Skin of body (tissue), 2 donors: Measurements from ENCODE around the gene MYO10. TPM values are rescaled to one million over a fixed set of nuclear protein-coding genes. Genes with fewer than 3 reads are reported as not detected.
"Not testable (repeated sequence)": the region's sequence is repeated elsewhere in the genome, so short reads cannot be mapped to it uniquely, and the experiment has no call there.

Source experiments
- DNase-seq: peaks from one replicate; lab custom pipeline; 2025; lab: John Stamatoyannopoulos, UW
- total RNA-seq: library from RNA; depleted of rRNA; stranded (reverse); fragments of >200 nt; gene quantifications from one replicate; pipeline ENCODE4 v1.2.3, GENCODE V29; 2014

The MYO10 gene
- total RNA-seq, 1 donor from 2014 or later, result 40.1 TPM

DNA sequence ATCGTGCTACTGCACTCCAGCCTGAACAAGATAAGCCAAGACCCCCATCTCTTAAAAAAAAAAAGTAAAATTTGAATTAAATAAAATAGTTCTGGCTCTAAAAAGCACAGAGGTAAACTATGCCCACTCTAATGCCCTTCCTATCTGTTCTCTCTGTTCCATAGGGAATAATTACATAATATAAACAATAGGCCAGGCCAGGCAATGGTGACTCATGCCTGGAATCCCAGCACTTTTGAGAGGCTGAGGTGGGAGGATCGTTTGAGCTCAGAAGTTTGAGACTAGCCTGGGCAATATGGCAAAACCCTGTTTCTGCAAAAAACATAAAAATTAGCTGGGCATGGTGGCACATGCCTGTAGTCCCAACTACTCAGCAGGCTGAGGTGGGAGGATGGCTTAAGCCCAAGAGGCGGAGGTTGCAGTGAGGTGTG, 47.4 kb downstream of the MYO10 start:
- no peak for DNase-seq

DNA sequence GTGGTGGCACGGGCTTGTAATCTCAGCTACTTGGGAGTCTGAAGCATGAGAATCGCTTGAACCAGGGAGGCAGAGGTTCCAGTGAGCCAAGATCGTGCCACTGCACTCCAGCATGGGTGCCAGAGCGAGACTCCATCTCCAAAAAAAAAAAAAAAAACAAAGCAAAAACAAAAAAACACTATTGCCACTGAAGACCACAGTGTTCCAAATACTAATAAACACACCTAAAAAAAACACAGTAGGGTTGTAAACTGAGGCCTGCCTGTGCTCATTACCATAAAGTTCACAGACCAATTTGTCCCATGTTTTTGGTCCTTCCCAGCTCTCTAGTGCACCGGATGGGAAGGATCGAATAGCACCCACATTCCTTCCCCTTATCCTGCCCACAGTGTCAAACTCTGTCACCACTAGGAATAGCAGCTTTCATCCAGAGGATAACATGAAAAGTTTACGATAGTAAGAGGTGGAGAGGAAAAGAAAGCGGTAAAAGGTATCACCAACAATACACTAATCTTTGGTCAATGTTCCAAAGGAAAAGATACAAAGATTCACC, 49.2 kb downstream of the MYO10 start:
- DNase-seq, result no peak

DNA sequence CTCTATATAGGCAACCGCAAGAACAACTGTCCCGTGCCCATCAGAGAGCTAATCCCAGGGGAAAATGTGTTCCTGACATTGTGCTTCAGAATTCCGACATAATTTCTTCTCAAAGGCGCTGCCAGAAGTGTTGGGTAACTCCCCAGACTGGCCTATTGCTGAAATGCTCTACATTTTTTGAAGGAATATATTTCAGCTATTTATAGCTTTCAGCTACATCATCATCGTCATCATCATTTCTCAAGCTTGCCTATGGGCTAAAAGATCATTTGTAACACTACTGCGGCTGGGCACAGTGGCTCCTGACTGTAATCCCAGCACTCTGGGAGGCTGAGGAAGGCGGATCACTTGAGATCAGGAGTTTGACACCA, 49.7 kb downstream of the MYO10 start:
- peak; percentile 54 for DNase-seq

DNA sequence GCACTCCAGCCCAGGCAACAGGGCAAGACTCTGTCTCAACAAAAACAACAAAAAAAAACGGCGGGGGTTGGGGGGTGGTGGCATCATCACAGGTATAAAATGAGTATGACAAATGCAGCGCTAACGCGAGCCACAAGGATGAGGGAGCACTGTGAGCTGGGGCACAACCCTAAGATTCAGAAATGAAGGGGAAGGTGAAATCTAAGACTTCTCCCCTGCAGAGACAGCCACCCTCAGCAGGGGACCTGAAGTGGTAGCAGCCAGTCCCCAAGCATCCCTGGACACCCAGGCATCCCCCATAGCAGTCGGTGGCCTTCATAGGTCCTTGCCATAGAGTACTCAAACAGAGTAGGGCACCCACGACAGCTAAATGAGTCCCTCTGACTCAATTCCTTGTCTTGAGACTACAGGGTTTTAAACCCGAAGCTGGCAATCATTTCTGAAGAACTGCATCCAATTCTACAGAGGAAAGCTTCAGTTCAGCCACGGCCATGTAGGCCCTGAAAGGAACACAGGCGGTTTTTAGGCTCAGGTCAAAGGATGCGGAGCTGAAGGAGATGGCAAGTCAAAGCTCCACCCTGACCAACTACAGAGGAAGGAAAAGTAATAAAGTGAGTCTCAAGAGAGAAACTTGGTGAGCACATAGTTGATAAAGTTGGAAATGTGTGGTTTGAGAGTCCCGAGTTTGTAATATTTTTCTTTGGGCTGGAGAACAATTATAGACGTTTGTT, 50.3 kb downstream of the MYO10 start:
- no peak for DNase-seq

DNA sequence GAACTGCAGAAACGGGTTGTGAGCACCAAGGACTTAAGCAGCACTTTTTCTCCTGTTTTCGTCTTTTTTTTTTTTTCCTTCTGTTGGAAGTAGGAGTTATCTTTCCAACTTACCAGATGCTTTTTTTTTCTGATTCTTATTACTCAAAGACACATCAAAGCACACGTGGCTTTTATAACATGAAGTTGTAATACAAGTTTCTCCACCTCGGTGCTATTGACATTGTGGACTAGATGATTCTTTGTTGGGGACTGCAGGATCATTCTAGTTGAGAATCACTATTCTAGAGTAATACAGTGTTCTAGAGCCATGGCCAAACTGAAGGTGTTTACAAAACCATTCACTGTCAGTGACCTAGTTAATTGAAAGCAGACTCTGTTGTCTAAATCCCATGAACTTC, 51.5 kb downstream of the MYO10 start:
- DNase-seq, result no peak

DNA sequence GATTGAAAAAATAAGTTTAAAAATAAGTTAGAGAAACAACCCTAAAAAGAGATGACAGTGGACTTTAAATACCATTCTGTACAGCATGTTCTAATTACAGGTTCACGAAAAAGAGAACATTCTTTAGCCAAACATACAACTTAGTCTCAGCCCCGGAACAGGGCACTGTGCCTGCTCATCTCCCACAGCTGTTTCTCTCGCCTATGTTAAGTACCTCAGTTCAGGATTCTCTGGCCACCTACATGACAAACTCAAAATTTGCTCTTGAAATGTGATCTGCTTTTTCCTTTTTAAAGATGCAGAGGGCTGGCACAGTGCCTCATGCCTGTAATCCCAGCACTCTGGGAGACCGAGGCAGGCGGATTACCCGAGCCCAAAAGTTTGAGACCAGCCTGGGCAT, 52.3 kb downstream of the MYO10 start:
- no peak for DNase-seq

DNA sequence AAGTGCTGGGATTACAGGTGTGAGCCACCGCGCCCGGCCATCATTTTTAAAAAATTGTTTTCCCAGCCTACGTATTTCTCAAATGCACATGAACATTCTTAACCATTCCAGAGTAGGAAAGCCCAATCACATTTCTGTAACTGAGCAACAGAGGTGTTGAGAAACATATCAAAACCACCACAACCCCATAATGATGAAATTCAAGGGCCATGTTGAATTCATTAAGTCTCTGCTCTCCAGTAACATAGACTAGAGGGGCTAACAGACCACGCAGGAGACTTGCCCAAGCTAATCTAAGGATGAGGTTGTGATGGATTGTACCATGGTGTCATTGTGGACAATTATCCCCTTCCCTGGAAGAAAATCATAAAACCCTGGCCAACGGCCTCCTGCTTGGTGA, 52.9 kb downstream of the MYO10 start:
- no peak for DNase-seq

DNA sequence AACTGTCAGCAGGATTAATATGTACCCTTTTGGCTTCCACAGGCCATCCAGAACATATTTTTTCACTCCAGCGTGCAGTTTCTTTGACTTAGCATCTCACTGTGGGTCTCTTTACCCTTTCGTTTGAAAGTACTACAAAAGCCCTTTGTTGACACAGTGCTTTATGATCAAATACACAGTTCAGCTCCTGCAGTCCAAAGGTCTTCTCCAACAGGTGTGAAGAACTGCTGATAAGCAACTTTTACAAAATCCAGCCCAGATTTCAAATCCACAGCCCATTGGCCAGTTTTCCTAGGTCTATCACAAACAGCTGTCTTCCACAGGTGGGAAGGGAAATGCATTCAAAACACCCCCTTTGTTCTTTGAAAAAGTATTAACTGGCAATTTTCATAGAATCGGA, 54.8 kb downstream of the MYO10 start:
- DNase-seq, result no peak

DNA sequence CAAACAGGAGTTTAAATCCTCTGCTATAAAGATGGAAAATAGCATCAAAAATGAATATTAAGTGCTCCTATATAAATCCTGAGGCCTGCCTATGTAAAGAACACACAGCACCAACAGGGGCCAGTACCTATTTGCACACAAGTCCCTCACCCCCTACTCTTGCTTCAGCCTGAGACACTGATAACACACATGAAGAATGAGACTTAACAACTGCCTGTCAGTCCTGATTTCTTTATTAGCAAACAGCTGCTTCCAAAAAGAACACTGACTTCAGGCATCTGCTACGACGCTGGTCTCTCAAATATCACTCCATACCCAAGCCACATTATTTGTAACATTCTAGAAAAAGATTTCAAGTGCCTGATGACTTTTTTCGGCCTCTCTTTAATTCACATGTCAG, 55.5 kb downstream of the MYO10 start:
- no peak for DNase-seq

DNA sequence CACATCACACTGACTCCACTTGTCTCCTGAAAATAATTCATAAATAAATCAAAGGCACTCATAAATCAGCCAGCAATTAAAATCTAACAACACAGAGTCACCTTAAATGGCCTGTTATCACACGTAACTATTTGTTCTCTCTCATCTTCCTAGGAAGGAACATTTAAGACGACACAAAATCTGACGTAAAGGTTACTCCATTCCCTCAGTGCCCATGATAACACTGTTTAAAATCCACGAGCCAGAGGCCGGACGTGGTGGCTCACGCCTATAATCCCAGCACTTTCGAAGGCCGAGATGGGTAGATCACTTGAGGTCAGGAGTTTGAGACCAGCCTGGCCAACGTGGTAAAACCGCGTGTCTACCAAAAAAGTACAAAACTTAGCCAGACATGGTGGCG, 56.4 kb downstream of the MYO10 start:
- no peak for DNase-seq

DNA sequence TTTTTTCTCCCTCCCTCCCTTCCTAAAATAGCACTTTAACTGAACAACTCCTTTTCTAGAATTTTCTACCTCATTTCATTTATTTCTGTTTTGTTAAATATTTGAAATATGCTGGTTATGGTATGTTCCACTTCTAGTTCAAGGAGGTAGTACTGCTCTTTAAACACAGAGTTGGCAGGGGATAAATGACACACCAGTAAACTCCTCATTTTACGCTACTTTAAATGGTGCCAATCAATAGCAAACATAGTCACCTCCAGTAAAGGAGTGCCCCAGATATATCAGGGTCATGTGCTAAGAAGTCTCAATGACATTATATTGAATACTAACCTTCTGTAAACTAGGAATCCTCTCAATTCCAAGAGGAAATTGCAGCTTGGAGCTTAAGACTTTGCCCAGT, 56.9 kb downstream of the MYO10 start:
- no peak for DNase-seq

DNA sequence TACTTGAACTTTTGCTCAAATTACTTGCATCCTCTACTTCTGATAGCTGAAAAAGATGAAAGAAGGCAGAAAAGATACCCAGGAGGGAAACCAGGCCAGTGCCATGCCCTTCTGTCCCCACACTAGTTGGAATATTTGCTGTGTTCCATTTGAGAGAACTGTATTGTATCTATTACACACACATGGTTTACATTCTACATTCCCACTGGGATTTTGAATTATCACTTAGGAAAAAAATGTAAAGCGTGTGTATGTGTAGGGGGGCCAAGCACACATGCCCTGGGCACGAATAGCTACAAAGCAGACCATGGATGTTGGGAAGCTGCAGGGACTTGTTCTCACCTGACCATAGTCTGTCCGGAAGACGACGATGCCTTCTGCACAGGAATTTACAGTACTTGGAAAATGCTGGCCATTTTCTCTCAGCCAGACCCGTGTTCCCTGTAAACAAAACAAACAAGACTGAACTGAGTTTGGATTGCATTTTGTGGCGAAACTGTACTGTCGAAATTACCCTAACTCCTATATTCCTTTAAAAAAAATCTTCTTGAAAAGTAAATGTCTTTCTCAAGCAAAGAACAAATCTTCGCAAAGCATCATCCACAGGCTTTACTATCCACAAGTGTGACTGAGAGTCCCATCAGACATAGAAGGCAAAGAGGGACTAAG, 58.7 kb downstream of the MYO10 start:
- peak; percentile 79 for DNase-seq

DNA sequence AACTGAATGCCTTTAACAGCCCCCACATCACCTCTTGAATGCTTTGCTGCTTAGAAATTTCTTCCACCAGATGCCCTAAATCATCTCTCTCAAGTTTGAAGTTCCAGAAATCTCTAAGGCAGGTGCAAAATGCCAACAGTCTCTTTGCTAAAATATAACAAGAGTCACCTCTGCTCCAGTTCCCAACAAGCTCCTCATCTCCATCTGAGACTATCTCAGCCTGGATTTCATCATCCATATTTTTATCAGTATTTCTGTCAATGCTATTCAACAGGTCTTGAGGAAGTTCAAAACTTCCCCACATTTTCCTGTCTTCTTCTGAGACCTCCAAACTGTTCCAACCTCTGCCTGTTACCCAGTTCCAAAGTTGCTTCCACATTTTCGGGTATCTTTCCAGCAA, 61.7 kb downstream of the MYO10 start:
- not testable (repeated sequence) for DNase-seq

DNA sequence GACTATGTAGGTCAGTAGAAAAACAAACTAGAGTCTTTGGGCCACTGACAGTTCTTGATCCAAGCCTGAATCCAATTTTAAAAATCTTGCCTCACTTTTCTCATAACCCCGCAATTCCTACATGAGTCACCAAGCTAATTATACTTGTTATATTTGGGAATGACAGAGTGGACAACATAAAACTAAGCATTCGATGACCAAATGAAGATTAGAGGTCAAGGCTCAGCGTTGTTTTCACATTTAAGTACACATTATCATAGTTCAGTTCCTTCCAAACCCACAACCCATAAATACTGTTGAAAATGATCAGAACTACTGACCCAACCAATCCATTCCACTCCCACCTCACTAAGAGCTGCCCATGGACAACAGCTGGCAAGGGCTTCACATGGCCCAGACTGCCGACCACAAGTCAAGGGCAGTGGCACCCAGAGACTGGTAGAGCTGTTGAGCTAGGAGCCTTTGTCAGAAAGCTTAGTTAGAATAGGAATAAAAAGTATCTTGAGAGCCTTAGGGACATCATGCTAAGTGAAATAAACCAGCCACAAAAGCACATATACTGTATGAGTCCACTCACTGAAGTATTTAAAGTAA, 64.2 kb downstream of the MYO10 start:
- no peak for DNase-seq

DNA sequence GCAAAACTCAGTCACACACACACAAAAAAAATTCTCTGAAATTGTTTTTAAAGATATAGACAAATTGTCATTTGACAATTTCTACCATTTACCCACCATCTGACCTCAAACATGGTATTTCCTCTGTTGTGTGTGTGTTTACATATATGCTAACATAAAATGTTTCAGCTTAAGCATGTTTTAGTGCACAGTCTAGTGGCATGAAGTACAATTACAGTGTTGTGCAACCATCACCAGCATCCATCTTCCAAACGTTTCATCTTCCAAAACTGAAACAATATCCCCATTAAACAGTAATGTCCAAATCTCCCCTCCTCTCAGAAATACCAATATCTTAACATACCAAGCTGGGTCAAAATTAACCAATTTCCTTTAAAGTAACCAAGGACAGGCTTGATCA, 65.2 kb downstream of the MYO10 start:
- DNase-seq, result no peak

DNA sequence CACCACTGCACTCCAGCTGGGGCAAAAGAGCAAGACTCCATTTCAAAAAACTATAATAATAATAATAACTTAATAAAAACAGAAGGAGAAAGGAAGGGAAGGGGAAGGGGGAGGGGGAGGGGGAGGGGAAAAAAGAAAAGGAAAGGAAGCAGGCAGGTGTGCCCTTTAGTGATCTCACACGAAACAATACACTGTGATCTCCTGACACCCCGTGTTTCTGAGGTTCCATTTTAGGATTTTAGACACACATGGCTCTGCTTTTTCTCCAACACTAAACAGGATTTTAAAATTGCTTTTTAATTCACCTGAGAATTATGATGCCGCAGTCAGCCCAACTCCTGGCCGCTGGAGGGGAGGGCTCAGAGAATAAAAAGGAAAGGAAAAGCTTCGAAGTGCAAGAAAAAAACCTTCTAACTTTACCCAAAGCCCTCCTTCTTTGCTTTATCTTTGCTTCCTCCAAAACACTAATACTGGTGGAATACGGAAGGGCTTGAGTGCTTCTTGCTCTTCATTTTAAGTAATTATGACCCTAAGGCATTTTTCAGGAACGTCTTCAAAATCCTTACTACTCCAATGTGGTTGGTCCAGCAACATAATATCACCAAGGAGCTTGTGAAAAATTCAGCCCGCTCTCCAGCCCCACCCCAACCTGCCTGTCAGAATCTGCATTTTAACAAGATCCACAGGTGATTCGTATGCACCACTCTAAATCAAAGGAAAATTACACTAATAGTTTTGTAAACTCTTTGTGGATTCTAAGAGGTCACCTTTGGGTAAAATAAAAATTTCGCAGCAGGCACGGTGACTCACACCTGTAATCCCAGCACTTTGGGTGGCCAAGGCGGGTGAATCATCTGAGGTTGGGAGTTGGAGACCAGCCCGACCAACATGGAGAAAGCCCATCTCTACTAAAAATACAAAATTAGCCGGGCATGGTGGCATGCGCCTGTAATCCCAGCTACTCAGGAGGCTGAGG, 66.0 kb downstream of the MYO10 start:
- no peak for DNase-seq

DNA sequence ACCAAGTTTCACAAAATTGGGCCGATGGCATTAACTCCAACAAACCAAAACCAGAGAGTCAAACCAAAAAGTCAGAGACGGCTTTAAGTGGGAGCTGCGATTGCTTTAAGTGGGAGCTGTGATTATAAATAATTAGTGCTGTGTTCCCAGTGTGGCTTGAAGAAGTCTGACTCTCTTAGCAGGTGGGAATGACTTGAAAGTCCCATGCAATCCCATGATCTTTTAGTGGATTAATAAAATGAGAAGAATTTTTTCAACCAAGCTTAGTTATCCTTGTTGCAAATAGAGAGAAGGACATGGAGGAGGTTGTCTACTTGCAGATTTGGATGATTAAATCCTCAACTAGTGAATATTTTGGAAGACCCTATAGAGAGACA, 68.5 kb downstream of the MYO10 start:
- no peak for DNase-seq

DNA sequence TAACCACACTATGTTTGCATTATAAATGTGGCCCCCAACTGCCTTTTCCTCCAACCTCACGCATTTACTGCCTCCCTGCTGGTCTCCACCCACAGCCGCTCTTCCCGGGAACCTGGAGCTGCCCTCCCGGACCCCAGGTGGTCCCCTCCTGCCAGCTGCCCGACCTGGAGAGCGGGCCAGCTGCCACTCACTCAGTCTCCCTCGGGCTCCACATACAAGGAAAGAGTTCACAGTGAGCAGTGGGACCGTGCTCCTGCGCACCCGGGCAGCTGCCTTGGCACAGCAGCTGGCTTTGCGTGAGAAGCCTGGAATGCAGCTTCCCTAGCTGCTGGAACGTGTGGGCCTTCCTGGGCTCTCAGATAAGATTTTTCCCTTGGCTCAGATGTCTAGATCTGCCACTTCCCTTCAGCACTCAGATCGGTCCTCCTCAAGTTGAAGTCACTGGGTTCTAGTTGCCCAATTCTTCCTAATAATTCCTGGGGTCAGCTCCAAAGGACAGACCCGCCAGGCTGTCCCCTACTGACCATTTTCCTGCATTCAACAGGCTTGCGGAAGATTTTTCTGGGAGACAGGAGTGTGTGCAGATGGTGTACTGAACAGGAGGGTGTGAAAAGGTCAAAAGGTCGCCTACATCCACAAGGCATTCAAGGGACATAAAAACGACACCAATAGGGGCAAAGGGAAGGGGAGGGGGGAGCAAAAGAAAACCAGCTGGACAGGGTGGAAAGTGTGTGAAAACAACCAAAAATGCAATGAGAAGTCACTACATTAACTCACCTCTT, 69.1 kb downstream of the MYO10 start:
- DNase-seq, result no peak

DNA sequence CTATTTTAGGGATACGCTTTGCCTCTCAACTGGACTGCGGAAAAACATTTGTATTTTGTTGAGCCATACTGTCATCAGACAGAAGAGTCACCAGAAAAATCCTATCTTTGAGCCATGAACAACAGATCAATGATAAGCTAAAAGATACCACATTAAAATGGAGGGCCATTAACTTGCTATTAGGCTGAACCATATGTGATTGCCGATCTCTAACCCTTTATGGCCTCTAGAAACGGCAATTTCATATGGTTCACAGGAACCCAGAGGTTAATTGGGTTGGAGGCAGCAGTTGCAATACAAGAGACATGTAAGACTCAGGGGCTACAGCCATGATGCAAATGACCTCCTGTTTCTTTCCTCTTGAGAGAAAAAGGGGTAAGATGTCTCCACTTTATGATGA, 69.8 kb downstream of the MYO10 start:
- DNase-seq, result no peak

DNA sequence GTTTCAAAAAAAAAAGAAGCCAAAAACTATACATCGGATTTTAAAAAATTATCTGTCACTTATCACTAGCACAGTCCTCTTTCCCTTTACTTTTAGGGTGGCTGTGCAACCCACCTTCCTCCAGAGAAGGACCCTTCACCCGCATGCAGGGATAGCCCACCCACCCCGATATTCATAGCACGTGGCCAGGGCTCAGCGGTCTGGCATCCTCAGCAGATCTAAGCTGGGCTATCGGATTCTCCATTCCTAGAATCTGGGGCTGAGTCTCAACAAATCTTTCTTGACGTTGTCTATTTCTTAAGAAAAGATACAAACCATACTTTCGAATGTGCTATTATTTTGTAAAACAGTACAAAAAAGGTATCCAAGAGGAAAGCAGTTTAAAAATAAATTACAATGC, 70.9 kb downstream of the MYO10 start:
- DNase-seq, result no peak
